GM21786 (cell line): ENCODE measurements around the gene FRMPD3.

ENCODE experiments used
- ATAC-seq: cut with Tn5 transposase; IDR thresholded peaks from one replicate; pipeline ENCODE4 v1.9.1; 2021; ENCODE audit not compliant: unreplicated experiment

FRMPD3 gene

DNA sequence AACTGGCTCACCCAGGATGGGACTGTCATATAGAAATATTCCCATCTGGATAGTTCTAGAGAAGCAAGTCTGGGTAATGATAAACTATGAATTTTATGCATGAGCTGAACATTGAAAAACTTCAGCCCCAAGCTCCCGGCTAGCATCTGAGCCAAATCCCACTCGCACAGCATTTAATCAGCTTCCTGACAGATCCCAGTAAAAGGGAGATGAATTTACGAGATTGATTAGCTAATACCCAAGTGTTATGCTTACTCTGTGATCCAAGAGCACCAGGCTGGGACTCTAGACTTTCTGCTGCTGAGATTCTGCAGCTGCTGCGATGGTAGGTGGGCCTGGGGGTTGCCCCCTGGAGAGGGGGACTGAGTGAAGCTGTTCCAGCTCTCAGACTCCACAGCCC lies 28.0 kb downstream of the FRMPD3 start:
- ATAC-seq, result no peak

DNA sequence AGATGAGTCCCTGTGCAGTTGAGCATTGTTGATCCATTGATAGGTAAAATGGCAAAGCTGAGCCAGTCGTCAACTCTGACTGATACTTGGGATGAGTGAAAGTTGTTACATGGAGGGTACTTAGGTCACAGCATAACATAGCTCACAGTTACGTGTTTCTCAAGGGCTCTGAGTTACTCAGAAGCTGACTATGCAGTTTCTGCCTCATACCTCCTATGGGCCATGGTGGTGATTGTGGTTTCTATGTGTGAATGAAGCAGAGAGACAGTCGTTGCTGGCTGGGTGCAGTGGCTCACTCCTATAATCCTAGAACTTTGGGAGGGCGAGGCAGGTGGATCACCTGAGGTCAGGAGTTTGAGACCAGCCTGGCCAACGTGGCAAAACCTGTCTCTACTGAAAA lies 30.8 kb downstream of the FRMPD3 start:
- no peak for ATAC-seq

DNA sequence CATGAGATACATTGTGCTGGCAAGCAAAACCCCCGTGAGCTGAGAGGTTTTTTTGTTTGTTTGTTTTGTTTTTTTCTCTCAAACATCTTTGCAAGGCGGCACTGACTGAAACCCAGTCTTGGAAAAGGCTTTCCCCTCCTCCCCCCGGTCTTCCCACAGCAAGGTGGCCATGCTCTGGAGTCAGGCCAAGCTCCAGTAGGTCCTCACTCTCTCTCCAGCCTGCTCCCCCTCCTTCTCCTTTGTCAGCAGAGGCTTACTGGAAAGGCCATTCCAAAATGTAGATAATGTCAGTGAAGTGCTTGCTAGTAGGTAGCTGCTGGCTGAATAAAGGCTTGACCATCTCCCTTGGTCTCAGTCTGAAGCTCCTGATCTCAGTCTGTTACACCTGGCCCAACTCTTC lies 32.6 kb downstream of the FRMPD3 start:
- ATAC-seq, result no peak

DNA sequence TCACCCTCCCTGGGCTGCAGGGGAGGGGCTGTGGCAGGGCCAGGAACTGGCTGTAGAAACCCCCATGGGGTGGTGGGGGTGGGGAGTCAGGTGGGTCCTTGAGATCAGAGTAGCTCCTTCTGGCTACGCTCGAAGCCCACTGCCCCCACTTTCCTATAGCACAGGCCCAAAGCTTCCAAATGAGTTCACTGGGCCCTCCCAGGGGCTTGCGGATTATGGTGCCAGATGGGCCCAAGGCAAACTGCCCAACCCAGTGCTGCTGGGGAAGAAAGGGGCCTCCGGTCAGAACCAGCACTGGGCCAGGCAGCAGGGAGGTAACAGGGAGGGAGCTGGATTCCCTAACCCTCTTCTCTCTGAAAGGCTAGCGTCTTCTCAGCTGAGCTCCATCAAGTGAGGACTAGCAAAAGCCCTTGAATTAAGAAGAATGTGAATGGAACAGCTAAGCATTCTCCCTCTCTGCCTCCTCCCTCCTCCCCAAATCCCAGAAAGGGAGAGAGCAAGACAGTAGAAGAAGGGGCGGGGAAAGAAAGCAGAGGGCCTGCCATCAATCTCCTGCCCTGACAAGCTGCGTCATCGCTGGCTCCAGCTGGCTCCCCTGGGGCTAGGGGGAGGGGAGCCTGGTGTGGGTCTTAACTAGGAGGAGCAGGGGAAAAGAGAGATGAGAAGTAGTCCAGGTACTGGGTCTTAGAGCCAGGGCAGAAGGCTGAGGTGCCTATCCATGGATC lies 34.7 kb downstream of the FRMPD3 start:
- ATAC-seq, result no peak

DNA sequence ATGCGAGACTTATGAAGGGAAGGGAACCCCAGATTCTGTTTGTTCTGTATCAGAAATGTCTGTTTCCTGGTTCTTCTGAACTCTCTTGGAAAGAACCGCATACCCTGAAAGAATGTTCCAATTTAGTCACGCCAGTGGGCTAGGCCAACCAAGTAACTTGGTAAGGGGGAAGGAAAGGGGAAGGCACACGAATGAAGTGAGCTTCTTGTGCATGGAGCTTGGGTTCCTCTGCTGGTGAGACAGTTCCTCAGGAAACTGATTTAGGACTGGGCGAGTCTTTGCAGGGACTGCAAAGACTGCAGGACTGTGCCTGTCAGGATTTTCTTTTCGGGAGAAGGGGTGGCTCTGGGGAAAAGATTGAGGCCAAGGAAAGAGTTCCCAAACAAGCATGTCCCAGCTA lies 35.6 kb downstream of the FRMPD3 start:
- no peak for ATAC-seq

DNA sequence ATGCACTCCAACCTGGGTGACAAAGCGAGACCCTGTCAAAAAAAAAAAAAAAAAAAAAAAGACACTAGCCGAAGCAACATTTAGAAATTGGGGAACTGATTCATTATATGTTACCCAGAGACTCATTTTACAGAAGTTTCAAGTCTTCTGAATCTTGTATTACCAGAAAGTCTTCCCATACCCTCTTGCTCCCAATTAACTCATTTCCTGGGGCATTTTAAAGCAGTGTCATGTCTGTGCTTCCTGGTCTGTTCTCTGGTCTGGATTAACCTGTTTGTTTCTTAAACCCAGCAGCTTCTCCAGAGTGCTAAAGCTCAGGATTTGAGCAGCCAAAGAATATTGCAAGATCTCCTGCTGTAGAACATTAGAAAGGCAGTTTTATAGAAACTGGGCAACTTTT lies 43.7 kb downstream of the FRMPD3 start:
- ATAC-seq, result no peak

DNA sequence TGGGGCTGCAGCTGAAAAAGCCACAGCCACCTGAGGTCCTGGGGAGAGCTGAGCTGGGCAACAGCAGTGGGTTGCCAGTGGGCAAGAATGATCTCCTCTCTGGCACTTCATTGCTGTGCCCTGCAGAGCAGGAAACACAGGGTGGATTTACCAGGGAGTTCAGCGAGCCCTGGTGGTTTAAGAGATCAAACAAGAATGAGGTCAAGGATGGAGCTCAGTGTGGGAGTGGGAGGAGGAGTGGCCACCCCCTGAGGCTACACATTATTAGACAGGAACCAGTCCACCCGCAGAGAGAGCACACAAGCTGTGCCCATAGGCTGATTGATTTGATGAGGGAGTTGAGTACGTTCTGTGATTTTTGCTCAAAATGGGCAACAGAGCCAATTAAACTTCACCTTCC lies 47.3 kb downstream of the FRMPD3 start:
- no peak for ATAC-seq
